Heart left ventricle (tissue), 16 donors: ENCODE measurements around the gene FAF1. TPM values are rescaled to one million over a fixed set of nuclear protein-coding genes. Genes with fewer than 3 reads are reported as not detected.

ENCODE experiments used
- ATAC-seq, 4 donors: fragments of 200-7000 bp; cut with Tn5 transposase; one replicate each; pipeline ENCODE4 v1.9.1; 2020 to 2022; ENCODE audit warnings: moderate library complexity in 4 of 4, mild to moderate bottlenecking in 3 of 4, moderate number of reproducible peaks in 1 of 4
- DNase-seq, 5 donors: peaks; one replicate each; pipeline ENCODE4 v3.0.0-alpha.2; 2020
- H3K27ac ChIP-seq, 12 donors: fragments of 200-600 bp; sonication (generic) in 4 of 12; one replicate each; pipeline versions ENCODE4 v1.5.0 to v1.8.0; 2016 to 2022; ENCODE audit warnings: mild to moderate bottlenecking in 2 of 12
- H3K27me3 ChIP-seq, 9 donors: fragments of 200-600 bp; sonication (generic) in 2 of 9; one replicate each; pipeline versions ENCODE4 v1.5.1 to v1.8.0; 2016 to 2022; ENCODE audit warnings: mild to moderate bottlenecking in 3 of 9
- H3K36me3 ChIP-seq, 9 donors: fragments of 200-600 bp; sonication (generic) in 2 of 9; one replicate each; pipeline versions ENCODE4 v1.5.0 to v1.8.0; 2018 to 2022; ENCODE audit warnings: mild to moderate bottlenecking in 2 of 9
- H3K4me1 ChIP-seq, 12 donors: fragments of 200-600 bp; sonication (generic) in 4 of 12; one replicate each; pipeline versions ENCODE4 v1.5.0 to v1.8.0; 2016 to 2022; ENCODE audit warnings: mild to moderate bottlenecking in 3 of 12
- H3K4me3 ChIP-seq, 12 donors: fragments of 200-600 bp; sonication (generic) in 4 of 12; one replicate each; pipeline versions ENCODE4 v1.5.0 to v1.8.0; 2017 to 2022; ENCODE audit warnings: mild to moderate bottlenecking in 9 of 12, moderate library complexity in 4 of 12
- H3K9me3 ChIP-seq, 12 donors: fragments of 200-600 bp; sonication (generic) in 4 of 12; one replicate each; pipeline versions ENCODE4 v1.5.0 to v1.8.0; 2016 to 2022; ENCODE audit warnings: mild to moderate bottlenecking in 1 of 12
- CTCF ChIP-seq, 12 donors: fragments of 200-600 bp; sonication (generic) in 4 of 12; IDR thresholded peaks; one replicate each; pipeline versions ENCODE4 v1.5.0 to v1.8.0; 2018 to 2022; ENCODE audit warnings: antibody characterized with exemption in 12 of 12, mild to moderate bottlenecking in 5 of 12
- POLR2A ChIP-seq, 2 donors: fragments of 450-650 bp; IDR thresholded peaks; one replicate each; pipeline ENCODE4 v1.6.1; 2017; ENCODE audit warnings: antibody characterized with exemption in 2 of 2, mild to moderate bottlenecking in 2 of 2, moderate library complexity in 2 of 2
- WGBS, 4 donors: extraction: QIAGEN DNeasy Blood & Tissue Kit in 2 of 4; methylation state at CpG; one replicate each; pipeline versions ENCODE4 v1.1.5 to v1.1.7; 2013 to 2018; 5-methylcytosine and 5-hydroxymethylcytosine counted together
- intact Hi-C, 10 donors: fragments of 100-400 bp; cut with DNase I; formaldehyde crosslinking; loops; one replicate each; pipeline versions ENCODE4 v1.11.1 to v1.14.2; 2022
- polyA plus RNA-seq, 2 donors: library from polyadenylated mRNA; stranded (reverse); fragments of 200-250 nt; gene quantifications; one replicate each; pipeline ENCODE4 v1.2.3, GENCODE V29; 2013
- total RNA-seq, 9 donors: library from RNA; depleted of rRNA in 2 of 9; stranded (reverse); fragments of >200 nt in 2 of 9; fragmentation: NEBNext Ultra II Directional in 3 of 9; extraction: Animal tissue kit (Norgen Biotek cat#: 25700) in 3 of 9; gene quantifications; one replicate each; pipeline versions ENCODE4 v1.1.0 to v1.2.4, GENCODE V29; 2016 to 2023
- donor health status: ischemic (EF 13 %, LVEDD 7.1; RV severe dilation, severe dysfunction).
- donor health status: healthy with polysubstance abuse.
- donor health status: DM: no; HTN: yes; CAD: no.
- donor health status: DM: no; HTN: no; CAD: no.
- donor health status: ischemic (EF 25% LVEDD 6.9; RV normal size, moderate dysfunction).
- donor health status: ischemic (EF 25% LVEDD 5.7; RV mildly dilated, moderate dysfunction).
- donor health status: healthy.
- donor health status: DM: yes; HTN: yes; CAD: no.
- donor health status: ischemic (EF 35%, LVEDD 5.7; RV mildly dilated, moderate dysfunction).
- donor health status: nonischemic (EF 11% LVEDD 7.7; RV severe dilation, severe dysfunction).
- donor health status: DM: yes; HTN: yes; CAD: no.
- donor health status: PGD.
- donor health status: ischemic (EF 29% LVEDD 5.4; RV normal size, mild dysfunction).
- donor health status: nonischemic (EF 23%, LVEDD 6.1; RV moderate dilation, normal function).

FAF1 gene
- total and polyA plus RNA-seq, 11 donors = 41.0 to 112 (median 81.3) TPM

- Histone ChIP-seq H3K27me3 (no peaks in the 10 kb centered on the region), H3K4me3 (no peak overlapping the region), H3K27ac (no peak overlapping the region), H3K4me1 (no peaks in the 10 kb centered on the region), H3K9me3 (no peaks in the 10 kb centered on the region), H3K36me3 (peaks cover 0 to 16% (median 6%) of the 10 kb centered on the region in 9 donors)
- TF ChIP-seq POLR2A (IDR thresholded peaks at IDR 0.05) (no peak), CTCF (IDR thresholded peaks at IDR 0.05) (no peak)
- DNase-seq (no peak), ATAC-seq (peak in 1 of 4 donors; percentile 50)
- intact Hi-C loops = no loop called here
- 92 to 98% (median 97%) methylated on average over 4 of the region's 4 CpGs for WGBS, 4 donors
These were observed 179.3 kb downstream of the FAF1 start for GRCh38 chr1:50780797-50781196.

- 90 to 100% (median 99%) methylated on average over 1 of the region's 1 CpG for WGBS, 4 donors
- TF ChIP-seq CTCF (IDR thresholded peaks at IDR 0.05) (no peak), POLR2A (IDR thresholded peaks at IDR 0.05) (no peak)
- intact Hi-C loops = loop anchor here in 6 of 10 donors (5.0 to 10.0 kb wide), 7 partner anchors 145 to 415 kb away; partner anchors contain the start of gene FAF1 (in 1 of the 6)
- DNase-seq = no peak
- H3K27me3 ChIP-seq = no peaks in the 10 kb centered on the region
- no peak overlapping the region for H3K4me3 ChIP-seq
- peaks cover 0 to 14% (median 6%) of the 10 kb centered on the region in 9 donors for H3K36me3 ChIP-seq
- H3K9me3 ChIP-seq = no peaks in the 10 kb centered on the region
- no peaks in the 10 kb centered on the region for H3K4me1 ChIP-seq
- H3K27ac ChIP-seq = no peak overlapping the region
- no peak for ATAC-seq
These were observed 180.3 kb downstream of the FAF1 start for GRCh38 chr1:50779801-50780200.

GRCh38 chr1:50775740-50776139, 184.3 kb downstream of the FAF1 start:
- Histone ChIP-seq H3K4me1 (no peaks in the 10 kb centered on the region), H3K4me3 (no peak overlapping the region), H3K27ac (no peak overlapping the region), H3K27me3 (no peaks in the 10 kb centered on the region), H3K36me3 (peaks cover 0 to 13% (median 6%) of the 10 kb centered on the region in 9 donors), H3K9me3 (no peaks in the 10 kb centered on the region)
- no peak for TF ChIP-seq CTCF (IDR thresholded peaks at IDR 0.05)
- no peak for TF ChIP-seq POLR2A (IDR thresholded peaks at IDR 0.05)
- WGBS, 4 donors = 93 to 100% (median 95%) methylated on average over 1 of the region's 1 CpG
- ATAC-seq (no peak), DNase-seq (no peak)
- intact Hi-C loops = loop anchor here in 9 of 10 donors (2.0 to 10.0 kb wide), 12 partner anchors 149 to 419 kb away; partner anchors contain the start of gene FAF1 (in 1 of the 9)

- TF ChIP-seq CTCF (IDR thresholded peaks at IDR 0.05) (peak; percentile 66 to 90 (median 74)), POLR2A (IDR thresholded peaks at IDR 0.05) (no peak)
- peaks cover 0 to 6% (median 0%) of the 10 kb centered on the region in 9 donors for H3K36me3 ChIP-seq
- 1 to 5% (median 3%) methylated on average over 2 of the region's 2 CpGs for WGBS, 4 donors
- H3K27me3 ChIP-seq = no peaks in the 10 kb centered on the region
- no peaks in the 10 kb centered on the region for H3K4me1 ChIP-seq
- H3K27ac ChIP-seq = no peak overlapping the region
- ATAC-seq (peak in 1 of 4 donors; percentile 62), DNase-seq (no peak)
- H3K9me3 ChIP-seq = no peaks in the 10 kb centered on the region
- no peak overlapping the region for H3K4me3 ChIP-seq
- intact Hi-C loops = loop anchor here (2.0 to 10.0 kb wide), 16 partner anchors 150 to 420 kb away; partner anchors contain the start of gene FAF1 (in 1 of the 10)
These were observed 185.2 kb downstream of the FAF1 start for GRCh38 chr1:50774759-50775351.
